NCI-H510A treated with DMSO at 0.1 percent for 48 hours (cell line): ENCODE data around the gene CRB2.

Source experiments
- DNase-seq: peaks from one replicate; lab custom pipeline; 2025; lab: John Stamatoyannopoulos, UW

CRB2 gene

GRCh38 chr9:123348317-123348992, 7.5 kb upstream of the CRB2 start:
- DNase-seq, result no peak

- DNase-seq, result no peak
These were observed 7.0 kb upstream of the CRB2 start for GRCh38 chr9:123349033-123349432.

DNA sequence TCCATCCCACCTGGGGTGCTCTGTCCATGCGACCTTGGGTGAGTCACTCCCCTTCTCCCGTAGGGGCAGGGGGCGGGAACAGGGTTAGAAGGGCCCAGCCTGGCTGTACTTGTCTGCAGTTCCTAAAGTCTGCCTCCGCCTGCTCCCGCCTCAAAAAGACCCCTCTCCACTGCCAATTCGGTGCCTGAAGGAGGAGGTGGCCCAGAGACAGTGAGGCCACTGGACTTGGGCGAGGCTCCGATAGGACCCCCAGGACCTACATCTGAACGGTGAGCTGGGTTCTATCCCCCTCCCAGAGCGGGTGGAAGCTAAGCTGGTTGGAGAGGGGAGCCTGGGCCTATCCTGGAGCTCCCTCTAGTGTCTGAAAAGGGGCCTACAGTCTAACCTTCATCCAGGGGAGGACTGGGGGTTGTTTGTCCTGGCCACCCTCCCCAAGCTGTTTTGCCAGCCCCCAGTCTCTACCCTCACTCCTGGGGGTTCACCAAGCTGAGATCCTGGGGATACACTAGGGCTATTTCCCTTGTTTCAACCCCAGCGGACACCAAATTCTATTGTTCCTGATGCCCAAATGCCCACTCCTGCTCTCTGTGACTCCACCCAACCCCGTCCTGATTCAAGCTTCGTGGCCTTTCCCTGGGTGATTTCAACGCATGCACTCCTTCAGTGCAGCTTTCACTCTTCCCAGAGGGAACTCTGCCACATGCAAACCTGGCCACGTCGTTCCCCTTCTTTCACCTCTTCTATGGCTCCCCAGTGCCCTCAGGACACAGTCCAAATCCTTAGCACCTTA, 6.1 kb upstream of the CRB2 start:
- DNase-seq, result peak; percentile 58

DNA sequence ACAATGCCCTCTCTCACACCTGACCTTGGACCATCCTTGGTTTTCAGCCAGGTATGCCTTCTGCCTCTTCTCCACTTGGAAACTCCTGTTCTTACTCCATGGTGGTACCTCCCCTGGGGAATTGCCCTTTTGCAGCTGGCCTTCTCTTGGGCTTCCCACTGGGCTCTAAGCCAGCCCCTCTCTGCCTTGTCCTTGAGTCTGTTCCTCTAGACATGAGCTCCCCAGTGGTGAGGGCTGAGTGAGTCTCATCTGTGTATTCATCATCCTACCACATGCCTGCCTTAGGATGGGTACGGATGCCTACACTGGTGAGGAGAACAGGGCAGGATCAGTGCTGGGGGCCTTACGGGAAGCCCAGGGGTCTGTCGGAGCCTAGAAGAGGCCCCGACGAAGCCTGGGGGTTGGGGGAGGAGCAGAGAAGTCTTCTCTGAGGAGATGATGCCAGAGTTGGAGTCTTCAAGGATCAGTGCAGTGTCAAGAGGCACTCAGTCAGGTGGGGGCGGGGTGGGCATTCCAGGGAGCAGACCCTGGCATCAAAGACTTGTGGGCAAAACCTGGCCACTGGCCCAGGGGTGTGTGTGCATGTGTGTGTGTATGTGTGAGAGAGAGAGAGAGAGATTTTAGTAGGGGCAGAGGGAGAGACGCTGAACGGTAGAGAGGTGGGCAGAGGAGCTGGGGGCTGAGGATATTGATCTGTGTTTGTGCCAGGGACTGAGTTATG, 5.2 kb upstream of the CRB2 start:
- no peak for DNase-seq

GRCh38 chr9:123353041-123353440, 3.0 kb upstream of the CRB2 start:
- no peak for DNase-seq

GRCh38 chr9:123353984-123354591, 1.9 kb upstream of the CRB2 start:
- peak; percentile 71 for DNase-seq

DNA sequence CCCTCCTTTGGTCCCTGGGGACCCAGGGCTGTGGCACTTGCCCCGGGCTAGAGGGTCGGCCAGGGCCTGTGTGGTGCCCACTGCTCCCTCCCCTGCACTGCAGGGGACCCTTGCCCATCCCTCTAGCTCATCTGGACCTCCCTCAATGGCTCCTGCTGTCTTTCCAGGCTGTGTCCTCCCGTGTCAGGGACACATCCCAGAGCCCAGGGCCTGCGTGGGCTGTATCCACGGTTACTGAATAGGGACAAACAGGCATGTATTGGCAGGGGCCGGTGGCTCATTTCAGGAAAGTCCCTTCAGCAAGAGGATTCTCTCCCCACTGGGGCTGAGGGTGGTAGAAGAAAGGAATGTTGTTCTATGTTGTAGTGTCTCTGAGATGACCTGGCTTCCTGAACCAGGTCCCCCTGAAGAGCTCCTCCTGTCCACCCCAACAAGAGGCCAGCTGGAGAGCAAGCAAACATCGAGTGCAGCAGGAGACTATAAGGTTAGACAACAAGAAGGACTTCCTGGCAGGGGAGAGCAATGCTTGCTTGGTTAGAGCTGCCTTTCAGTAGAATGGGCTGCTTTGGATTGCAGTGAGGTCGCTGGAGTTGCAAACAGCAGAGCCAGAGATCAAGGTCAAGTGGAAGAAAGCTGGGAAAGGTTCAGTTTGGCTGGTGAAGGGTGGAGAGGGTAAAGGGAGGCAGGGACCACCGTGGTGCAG, 1.0 kb upstream of the CRB2 start:
- DNase-seq, result no peak

- no peak for DNase-seq
These were observed 1.1 kb downstream of the CRB2 start for GRCh38 chr9:123356851-123357742.

DNA sequence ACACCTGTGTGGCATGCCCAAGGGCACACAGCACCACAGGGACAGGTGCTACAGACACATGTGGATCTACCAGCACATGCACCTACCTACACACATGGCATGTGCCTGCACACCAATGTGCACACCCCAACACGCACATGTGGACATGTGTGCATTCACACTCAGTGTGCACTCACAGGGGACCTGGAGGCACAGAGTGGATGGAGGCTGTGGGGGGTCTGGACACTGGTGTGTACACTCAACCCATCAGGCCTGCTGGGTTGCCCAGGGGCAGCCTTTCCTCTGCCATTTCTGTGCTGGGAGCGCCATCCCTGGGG, 1.7 kb downstream of the CRB2 start:
- DNase-seq, result no peak

DNA sequence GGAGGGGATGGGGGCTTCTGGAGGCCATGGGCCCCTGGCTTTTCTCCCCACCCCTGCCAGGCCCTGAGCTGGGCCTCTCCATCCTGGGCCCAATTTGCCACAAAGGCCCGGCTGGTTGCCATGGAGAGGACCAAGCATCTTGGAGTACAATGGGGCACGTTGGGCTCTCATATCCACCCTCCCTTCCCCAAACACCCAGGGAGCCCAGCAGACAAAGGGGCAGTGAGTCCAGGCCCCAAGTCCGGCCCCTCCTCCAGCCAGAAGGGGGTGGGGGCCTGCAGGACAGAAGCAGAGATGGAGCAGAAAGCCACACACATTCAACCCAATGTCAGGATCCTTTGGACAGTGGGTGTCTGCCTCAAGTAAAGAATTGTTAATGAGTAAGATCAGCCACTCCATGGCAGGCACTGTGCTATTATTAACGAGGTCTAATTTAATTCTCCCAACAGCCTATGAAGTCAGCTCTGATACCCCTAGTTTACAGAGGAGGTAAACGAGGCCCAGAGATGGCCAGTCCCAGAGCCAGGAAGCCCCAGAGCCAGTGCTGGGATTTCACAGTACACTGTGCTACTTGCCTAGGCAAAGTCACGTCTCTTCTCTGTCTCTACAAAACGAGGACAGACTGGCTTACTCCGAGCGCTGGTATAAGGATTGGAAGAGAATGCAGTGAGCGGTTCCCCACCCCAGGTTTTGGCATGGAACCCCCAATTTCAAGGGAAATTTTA, 2.3 kb downstream of the CRB2 start:
- no peak for DNase-seq

- peak; percentile 25 for DNase-seq
These were observed 3.1 kb downstream of the CRB2 start for GRCh38 chr9:123359106-123359505.

DNA sequence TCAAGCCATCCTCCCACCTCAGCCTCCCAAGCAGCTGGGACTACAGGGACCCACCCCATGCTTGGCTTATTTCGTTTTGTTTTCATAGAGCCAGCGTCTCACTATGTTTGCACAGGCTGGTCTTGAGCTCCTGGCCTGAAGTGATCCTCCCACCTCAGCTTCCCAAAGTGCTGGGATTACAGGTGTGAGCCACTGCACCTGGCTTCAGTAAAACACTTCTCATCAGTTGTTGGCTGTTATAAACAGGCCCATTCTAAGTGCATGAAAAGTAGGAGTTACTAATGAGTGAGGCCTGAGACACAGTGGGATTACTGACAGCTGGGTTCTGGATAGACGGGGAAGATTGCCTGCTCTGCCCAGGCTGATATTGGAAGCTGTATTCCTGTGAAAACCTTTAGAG, 3.5 kb downstream of the CRB2 start:
- peak; percentile 90 for DNase-seq

GRCh38 chr9:123360161-123361085, 4.4 kb downstream of the CRB2 start:
- peak; percentile 85 for DNase-seq

GRCh38 chr9:123361086-123361730, 5.2 kb downstream of the CRB2 start:
- no peak for DNase-seq

DNA sequence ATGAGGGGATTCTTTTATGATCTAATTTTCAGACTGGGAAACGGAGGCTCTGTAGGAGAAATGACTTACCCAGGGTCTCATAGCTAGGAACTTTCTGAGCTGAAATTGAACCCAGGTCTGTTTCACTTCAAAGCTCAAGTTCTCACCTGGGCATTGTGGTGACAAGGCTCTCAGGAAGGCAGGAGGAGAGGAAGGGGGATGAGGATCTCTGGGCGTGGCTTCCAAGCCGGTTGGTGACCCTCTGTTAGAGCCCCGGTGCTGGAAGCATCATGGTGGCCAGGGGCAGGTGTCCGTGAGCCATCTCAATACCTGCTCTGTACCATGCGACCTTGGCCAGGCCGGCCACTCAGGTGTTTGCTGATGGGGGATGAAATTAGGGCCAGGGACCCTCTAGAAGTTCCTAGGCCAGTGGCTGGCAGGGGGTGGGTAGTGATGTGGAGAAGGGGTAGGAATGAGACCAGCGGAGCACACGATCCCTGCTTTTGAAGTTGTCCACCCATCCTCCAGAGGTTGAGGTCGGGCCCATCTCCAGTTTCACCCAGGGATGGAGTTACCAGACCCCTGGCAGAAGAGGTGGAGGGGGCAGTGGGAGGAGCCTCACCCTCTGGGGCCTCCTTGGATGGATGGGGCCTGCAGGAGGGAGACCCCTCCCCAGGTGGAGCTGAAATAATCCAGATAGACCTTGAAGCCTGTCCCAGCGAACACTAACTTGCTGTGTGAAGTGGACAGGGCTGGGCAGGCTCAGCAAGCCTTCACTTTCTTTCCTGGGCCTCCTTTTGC, 5.9 kb downstream of the CRB2 start:
- no peak for DNase-seq

GRCh38 chr9:123362856-123363255, 6.9 kb downstream of the CRB2 start:
- no peak for DNase-seq

DNA sequence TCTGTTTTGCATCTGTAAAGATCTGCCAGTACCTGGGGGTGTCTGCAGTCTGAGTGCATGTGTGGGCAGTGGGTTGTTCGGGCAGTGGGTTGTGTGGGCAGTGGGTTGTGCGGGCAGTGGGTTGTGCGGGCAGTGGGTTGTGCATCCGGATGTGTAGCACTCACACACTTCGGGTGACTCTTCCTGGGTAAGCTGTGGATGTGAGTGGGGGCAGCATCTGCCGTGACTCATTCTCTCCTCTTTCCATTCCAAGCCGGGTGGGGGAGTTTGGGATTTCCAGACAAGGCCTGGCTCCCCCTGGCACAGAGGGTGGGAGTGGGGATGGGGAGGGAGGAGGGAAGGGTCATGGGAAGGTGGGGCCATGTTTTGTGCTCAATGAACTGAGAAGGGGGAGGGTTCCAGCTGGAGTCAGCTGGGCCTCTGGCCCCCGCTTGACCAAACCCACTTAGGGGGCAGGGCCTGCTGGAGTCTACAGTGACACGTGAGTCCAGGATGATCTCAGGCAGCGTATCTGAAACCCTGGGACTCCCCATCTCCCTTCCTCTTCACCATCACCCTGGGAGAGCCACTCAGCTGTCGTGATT, 8.3 kb downstream of the CRB2 start:
- no peak for DNase-seq
